Umbilical cord (tissue), 2 donors: ENCODE data around the gene DEFB124. TPM values are rescaled to one million over a fixed set of nuclear protein-coding genes. Genes with fewer than 3 reads are reported as not detected.
"Not testable (repeated sequence)": the region's sequence is repeated elsewhere in the genome, so short reads cannot be mapped to it uniquely, and the experiment has no call there.

ENCODE experiments used
- DNase-seq: peaks from one replicate; pipeline ENCODE4 v3.0.0-alpha.2; 2015; ENCODE audit warnings: low spot score
- total RNA-seq: library from RNA; depleted of rRNA; stranded (reverse); fragments of >200 nt; gene quantifications from one replicate; pipeline ENCODE4 v1.2.3, GENCODE V29; 2014; ENCODE audit warnings: low replicate concordance; ENCODE audit not compliant: insufficient read depth

Gene DEFB124
- total RNA-seq, 1 donor from 2014 or later: not detected

- DNase-seq: not testable (repeated sequence)
Measured at GRCh38 chr20:31426891-31427551, 47.9 kb downstream of the DEFB124 start.

DNA sequence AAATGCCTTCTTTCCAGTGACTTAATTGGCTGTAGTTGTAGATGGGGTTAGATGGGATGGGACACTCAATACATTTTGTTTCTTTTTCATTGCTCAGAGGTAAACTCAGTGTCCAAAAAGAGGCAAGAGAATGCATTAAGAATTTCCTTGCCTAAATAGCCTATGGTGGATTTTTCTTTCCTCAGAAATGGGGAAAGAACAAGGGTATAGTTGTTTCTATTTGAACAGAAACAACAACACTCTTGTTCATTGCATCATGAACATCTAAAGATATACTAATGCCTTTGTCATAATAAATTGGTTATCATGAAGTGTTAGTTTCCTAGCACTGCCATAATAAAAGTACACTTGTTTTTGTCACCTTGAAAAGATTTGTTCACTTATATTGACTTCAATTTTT lies 49.1 kb downstream of the DEFB124 start:
- DNase-seq: no peak

DNA sequence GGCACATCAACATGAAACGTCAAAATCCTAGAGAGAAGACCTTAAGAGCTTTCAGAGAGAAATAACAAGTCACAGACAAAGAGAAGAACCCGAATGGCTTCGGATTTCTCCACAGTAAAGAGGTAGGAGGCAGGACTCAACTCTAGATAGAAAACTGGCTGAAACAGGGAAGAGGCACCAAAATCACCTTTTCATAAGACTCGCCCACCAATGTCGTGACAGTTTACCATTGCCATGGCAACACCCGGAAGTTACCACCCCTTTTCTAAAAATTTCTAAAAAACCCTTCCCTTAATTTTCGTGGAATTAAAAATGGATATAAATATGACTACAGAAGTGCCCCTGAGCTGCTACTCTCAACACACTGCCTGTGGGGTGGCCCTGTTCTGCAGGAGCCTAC lies 56.6 kb downstream of the DEFB124 start:
- no peak for DNase-seq

DNA sequence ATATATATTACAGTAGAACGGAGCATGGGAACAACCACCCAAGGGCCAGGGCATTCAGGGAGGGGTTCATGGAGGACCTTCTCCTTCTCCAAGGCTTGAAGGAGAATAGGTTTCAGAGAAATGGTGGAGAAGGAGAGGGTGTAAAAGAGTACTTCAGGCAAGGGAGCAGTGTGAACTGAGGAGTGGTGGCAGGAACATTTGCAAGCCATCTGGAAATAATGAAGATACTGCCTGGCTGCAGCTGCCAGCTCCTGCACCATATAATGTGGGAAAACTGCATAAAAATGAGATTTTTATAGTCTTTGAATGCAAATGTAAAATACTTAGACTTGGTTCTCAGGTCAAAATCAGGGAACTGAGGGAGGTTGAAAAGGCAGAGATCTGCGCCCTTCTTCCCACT lies 59.3 kb downstream of the DEFB124 start:
- DNase-seq: no peak

Other genes starting within 250 kb of the DEFB124 start
- not detected for gene DEFB115, start 217.5 kb downstream of the DEFB124 start, total RNA-seq
- gene DEFB116, start 166.5 kb downstream of the DEFB124 start, total RNA-seq: not detected
- not detected for gene DEFB118, start 106.5 kb downstream of the DEFB124 start, total RNA-seq
- not detected for gene DEFB119, start 84.5 kb downstream of the DEFB124 start, total RNA-seq
- gene DEFB121, start 68.9 kb downstream of the DEFB124 start, total RNA-seq: not detected
- gene DEFB123, start 34.5 kb downstream of the DEFB124 start, total RNA-seq: not detected
- gene REM1, start 161 bp upstream of the DEFB124 start, total RNA-seq: not detected
- gene HM13, start 39.3 kb upstream of the DEFB124 start, total RNA-seq: 42.1 TPM
- 224 TPM for gene ID1, start 130.2 kb upstream of the DEFB124 start, total RNA-seq
- 7.9 TPM for gene COX4I2, start 162.8 kb upstream of the DEFB124 start, total RNA-seq
- 37.8 TPM for gene BCL2L1, start 247.7 kb upstream of the DEFB124 start, total RNA-seq